ENCODE measurements around the gene SRXN1. TPM values are rescaled to one million over a fixed set of nuclear protein-coding genes. Genes with fewer than 3 reads are reported as not detected.

SRXN1 gene
- total RNA-seq, 6 donors from 2014 or later, result 10.5 to 58.2 (median 32.7) TPM

GRCh38 chr20:668050-668449, 15.1 kb upstream of the SRXN1 start:
- ATAC-seq (ENCODE audit: low FRiP score in 2 of 2) (no peak), DNase-seq (no peak)
- Histone ChIP-seq H3K27ac (no peak overlapping the region), H3K4me1 (peaks cover 0 to 9% (median 3%) of the 10 kb centered on the region in 4 donors), H3K27me3 (peaks cover 0 to 35% (median 22%) of the 10 kb centered on the region in 4 donors), H3K9me3 (no peaks in the 10 kb centered on the region), H3K4me3 (no peak overlapping the region), H3K36me3 (no peaks in the 10 kb centered on the region)
- TF ChIP-seq EP300 (IDR thresholded peaks at IDR 0.05) (no peak), POLR2AphosphoS5 (IDR thresholded peaks at IDR 0.05) (no peak), POLR2A (IDR thresholded peaks at IDR 0.05) (no peak), CTCF (IDR thresholded peaks at IDR 0.05) (no peak)

GRCh38 chr20:667351-668034, 14.5 kb upstream of the SRXN1 start:
- TF ChIP-seq POLR2A (IDR thresholded peaks at IDR 0.05) (no peak), CTCF (IDR thresholded peaks at IDR 0.05) (peak; percentile 60 to 78 (median 70)), EP300 (IDR thresholded peaks at IDR 0.05) (no peak), POLR2AphosphoS5 (IDR thresholded peaks at IDR 0.05) (no peak)
- DNase-seq (peak; percentile 73 to 79), ATAC-seq (ENCODE audit: low FRiP score in 2 of 2) (peak in 1 of 2 donors; percentile 74)
- Histone ChIP-seq H3K9me3 (no peaks in the 10 kb centered on the region), H3K27me3 (peaks cover 0 to 37% (median 20%) of the 10 kb centered on the region in 4 donors), H3K4me3 (no peak overlapping the region), H3K36me3 (no peaks in the 10 kb centered on the region), H3K27ac (no peak overlapping the region), H3K4me1 (peaks cover 0 to 9% (median 3%) of the 10 kb centered on the region in 4 donors)
- 30 to 37% methylated on average over 9 of the region's 9 CpGs for WGBS, 2 donors

GRCh38 chr20:666877-667276, 13.9 kb upstream of the SRXN1 start:
- no peak for ATAC-seq (ENCODE audit: low FRiP score in 2 of 2)
- Histone ChIP-seq H3K4me3 (no peak overlapping the region), H3K4me1 (peaks cover 2 to 9% (median 5%) of the 10 kb centered on the region in 4 donors), H3K27ac (no peak overlapping the region), H3K27me3 (peaks cover 0 to 40% (median 20%) of the 10 kb centered on the region in 4 donors), H3K9me3 (no peaks in the 10 kb centered on the region), H3K36me3 (no peaks in the 10 kb centered on the region)
- TF ChIP-seq CTCF (IDR thresholded peaks at IDR 0.05) (no peak), POLR2A (IDR thresholded peaks at IDR 0.05) (no peak), POLR2AphosphoS5 (IDR thresholded peaks at IDR 0.05) (no peak), EP300 (IDR thresholded peaks at IDR 0.05) (no peak)
- WGBS, 2 donors, result 24 to 44% methylated on average over 4 of the region's 4 CpGs
- no peak for DNase-seq

GRCh38 chr20:665276-665675, 12.3 kb upstream of the SRXN1 start:
- Histone ChIP-seq H3K9me3 (no peaks in the 10 kb centered on the region), H3K4me3 (no peak overlapping the region), H3K36me3 (no peaks in the 10 kb centered on the region), H3K4me1 (peaks cover 3 to 12% (median 8%) of the 10 kb centered on the region in 4 donors), H3K27me3 (peaks cover 0 to 43% (median 20%) of the 10 kb centered on the region in 4 donors), H3K27ac (no peak overlapping the region)
- TF ChIP-seq POLR2A (IDR thresholded peaks at IDR 0.05), result no peak
- DNase-seq (no peak), ATAC-seq (ENCODE audit: low FRiP score in 2 of 2) (no peak)
- WGBS, 2 donors, result 34 to 43% methylated on average over 5 to 6 of the region's 6 CpGs

- 40 to 42% methylated on average over 12 to 13 of the region's 13 CpGs for WGBS, 2 donors
- ATAC-seq (ENCODE audit: low FRiP score in 2 of 2) (no peak), DNase-seq (no peak)
- TF ChIP-seq POLR2A (IDR thresholded peaks at IDR 0.05) (no peak), POLR2AphosphoS5 (IDR thresholded peaks at IDR 0.05) (no peak), CTCF (IDR thresholded peaks at IDR 0.05) (no peak), EP300 (IDR thresholded peaks at IDR 0.05) (no peak)
- Histone ChIP-seq H3K9me3 (no peaks in the 10 kb centered on the region), H3K4me3 (no peak overlapping the region), H3K27ac (no peak overlapping the region), H3K36me3 (no peaks in the 10 kb centered on the region), H3K4me1 (peaks cover 3 to 14% (median 11%) of the 10 kb centered on the region in 4 donors), H3K27me3 (peaks cover 0 to 43% (median 20%) of the 10 kb centered on the region in 4 donors)
These were observed 11.6 kb upstream of the SRXN1 start for GRCh38 chr20:664576-664975.
